Measurements from ENCODE around the gene NFYA.
A peak's percentile ranks its signal among the peaks of the same experiment; 100 is the strongest.
"Not testable (repeated sequence)": the region's sequence is repeated elsewhere in the genome, so short reads cannot be mapped to it uniquely, and the experiment has no call there.

Gene NFYA

DNA sequence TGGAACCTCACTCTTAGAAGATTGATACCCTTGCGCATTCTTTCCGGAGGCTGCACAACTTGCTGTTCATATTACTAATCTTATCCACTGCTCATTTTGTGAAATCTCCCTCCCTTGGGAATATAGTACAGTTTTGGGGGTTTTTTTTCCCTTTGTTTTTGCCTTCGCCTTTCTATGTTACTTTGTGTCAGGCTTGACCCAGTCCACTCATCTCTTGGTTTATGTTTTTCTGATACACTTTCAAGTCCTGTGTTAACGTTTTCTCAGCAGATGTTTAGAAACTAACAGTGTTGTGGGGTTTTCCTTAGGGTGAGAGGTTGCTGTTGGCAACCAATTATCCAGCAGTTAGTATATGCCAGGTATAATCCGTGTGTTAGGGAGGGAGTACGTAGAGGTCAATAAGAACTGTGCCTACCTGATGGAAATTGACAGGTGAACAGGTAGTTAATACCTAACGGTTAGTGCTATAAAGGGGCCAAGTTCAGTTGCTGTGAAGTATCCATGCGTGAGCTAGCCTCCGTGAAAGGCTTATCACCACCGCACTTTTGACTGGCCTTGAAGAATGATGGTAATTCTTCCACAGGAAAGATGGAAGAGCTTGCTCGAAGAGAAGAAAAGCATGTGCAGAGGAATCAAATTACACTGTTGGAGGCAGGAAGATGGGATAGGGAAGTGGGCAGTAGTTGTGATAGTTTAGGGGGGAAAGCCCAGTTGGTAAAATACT lies 1.4 kb downstream of the NFYA start:
- no peak for DNase-seq

DNA sequence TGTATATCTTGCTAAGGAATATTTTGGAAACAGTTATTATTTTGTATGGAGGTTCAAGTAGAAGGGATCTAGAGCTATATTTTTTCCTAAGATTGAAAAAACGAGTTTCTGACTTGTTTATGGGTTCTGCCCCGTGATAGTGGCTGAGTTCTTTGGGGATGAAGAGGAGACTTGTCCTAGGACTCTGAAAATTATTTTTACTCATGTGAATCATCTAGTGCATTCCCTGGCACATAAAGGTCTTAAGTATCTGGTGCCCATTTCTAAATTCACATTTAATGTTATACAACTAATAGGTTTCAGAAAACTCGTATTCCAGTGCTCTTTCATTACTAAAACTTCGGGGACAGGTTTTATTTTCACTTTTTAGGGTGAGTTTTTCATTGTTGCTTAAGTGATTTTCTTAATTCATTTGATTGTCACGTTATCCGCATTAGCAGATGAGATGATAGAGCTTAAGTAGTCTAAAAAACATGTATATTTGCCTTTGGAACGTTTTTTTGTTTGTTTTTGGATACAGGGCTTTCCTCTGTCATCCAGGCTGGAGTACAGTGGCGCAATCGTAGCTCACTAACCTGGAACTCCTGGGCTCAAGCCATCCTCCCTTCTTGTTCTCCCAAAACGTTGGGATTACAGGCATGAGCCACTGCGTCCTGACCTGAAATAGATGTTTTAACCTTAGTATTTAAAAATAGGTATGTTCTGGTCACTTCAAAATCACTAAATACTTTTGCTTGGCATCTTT lies 2.1 kb downstream of the NFYA start:
- DNase-seq = no peak

DNA sequence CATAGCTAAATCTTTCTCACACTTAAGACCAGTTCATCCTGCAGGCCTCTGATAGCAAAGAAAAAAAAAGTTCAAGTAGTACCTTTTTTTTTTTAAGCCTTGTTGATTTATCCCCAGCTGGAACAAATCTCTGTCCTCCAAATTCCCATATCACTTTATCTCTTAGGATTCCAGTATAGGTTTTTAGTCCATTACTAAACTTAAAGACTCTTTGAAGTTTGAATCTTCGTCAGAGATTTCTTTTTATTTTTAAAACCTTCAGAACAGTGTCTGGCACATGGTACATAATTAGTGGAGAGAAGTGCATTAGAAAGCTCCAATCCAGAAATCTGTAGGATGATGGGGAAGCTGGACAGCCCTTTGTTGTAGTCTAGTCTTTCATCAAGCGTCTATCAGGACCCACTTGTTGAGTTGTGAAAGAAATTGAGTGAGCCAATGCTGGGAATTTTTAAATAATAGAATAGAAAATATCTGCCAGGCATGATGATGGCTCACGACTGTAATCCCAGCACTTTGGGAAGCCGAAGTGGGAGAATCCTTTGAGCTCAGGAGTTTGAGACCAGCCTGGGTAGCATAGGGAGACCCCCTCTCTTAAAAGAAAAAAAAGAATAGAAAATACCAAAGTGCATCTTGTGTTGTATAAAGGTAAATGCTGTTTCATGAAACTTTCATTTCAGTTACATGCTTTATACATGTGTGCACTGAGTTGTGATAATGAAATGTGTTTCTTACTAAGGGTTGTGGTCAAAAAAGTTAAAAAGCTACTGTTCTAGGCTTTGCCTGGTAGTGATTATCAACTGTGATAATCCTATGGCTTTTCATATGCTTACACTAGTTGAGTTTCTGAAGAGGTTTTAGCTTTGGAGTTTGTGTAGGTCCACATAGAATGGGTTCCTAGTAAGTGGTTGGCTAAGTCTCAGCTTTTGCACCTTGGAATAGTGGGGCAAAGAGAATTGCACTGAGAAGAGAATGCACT lies 3.2 kb downstream of the NFYA start:
- DNase-seq = no peak

DNA sequence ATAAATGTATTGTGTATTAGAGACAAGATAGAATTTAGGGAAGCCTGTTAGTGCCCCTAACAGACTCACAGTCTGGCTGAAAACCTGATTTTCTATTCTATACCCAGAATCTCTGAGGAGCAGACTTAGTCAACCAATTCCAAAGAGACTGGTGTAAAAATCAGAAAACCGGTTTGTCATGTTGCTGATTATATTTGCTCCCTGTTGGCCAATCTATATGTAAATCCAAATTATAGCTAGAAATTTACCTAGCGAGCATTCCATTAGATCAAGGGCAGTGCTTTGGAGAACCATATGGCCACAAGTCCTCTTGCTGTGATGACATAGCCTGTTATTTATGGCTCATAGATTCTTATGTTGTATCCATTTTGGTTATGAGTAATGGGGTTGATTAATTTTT lies 4.8 kb downstream of the NFYA start:
- DNase-seq = no peak

DNA sequence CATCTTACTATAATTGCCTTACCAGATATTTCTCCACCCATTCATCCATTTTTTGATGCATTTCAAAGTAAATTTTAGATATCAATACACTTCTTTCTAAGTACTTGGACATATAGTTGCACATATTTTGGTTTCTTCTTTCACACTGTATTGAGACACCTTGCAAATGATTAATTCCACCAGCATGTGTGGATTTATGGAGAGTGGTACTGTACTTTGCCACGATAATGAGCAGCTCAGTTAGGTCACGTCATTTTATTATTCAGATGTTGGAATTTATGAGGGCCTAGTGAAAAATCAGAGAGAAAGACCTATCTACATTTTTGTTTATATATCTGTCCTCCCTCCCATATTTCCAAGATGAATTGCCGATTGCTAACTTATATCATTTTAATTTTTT lies 5.3 kb downstream of the NFYA start:
- no peak for DNase-seq

DNA sequence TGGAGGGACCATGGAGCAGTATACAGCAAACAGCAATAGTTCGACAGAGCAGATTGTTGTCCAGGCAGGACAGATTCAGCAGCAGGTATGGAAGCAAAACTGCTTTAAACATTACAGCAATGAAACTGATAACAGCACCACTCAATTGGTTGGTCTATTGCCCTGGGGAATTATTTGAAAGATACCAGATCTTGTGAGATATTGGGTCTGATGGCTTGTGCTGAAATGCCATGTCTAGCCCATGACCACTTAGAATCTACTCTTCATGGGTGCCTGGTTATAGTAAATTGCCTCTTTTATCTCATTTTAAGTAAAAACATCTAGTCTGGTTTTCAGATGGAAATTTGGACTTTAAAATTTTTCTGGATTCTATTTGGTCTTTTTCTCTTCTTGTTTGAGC lies 6.3 kb downstream of the NFYA start:
- DNase-seq = no peak

DNA sequence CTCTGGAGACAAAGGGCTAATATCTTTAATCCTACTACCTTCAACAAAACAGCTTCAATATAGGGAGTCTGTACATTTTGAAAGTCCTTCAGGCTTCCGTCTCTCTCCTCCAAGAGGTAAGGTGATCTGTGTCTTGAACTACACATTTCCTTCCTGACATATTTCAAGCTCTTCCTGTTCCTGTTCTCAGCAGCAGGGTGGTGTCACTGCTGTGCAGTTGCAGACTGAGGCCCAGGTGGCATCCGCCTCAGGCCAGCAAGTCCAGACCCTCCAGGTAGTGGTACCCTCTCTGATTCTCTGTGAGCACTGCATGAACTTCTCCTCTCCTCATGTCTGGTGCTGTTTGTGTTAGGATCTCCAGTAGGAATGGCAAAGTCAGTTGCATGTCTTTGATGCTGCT lies 7.8 kb downstream of the NFYA start:
- DNase-seq = no peak

DNA sequence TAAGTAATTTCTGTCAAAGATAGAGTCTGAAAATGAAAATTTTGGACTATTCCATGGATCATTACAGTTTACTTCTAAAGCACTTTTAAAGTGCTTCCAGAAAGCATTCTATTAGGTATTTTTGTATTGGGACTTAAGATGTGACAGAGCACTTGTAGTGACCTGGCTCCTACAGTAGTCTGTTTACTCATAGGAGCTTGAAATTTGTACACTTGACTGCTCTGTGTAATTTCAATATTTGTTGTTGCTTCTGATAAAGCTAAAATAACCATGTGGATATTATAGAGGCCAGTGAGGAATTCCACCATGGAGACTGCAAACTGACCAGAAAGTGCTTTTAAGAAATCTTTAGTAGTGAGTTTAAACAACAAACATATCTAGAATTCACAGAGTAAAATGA lies 10.3 kb downstream of the NFYA start:
- no peak for DNase-seq

DNA sequence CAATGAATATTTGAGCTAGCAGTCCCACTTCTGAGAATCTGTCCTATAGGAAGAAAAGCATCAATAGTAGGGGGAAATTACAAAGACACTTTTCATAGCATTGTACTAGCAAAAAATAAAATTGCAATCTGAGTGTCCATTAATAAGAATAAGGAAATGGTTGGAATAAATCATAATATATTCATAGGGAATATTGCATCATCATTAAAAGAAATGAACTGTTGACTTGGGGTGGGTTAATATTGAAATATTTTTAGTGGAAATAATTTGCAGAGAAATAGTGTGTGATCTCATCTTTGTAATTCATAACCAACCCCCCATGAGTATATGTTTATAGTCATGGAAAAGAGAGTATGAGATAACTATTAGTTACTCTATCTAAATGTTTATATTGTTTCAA lies 12.4 kb downstream of the NFYA start:
- no peak for DNase-seq

DNA sequence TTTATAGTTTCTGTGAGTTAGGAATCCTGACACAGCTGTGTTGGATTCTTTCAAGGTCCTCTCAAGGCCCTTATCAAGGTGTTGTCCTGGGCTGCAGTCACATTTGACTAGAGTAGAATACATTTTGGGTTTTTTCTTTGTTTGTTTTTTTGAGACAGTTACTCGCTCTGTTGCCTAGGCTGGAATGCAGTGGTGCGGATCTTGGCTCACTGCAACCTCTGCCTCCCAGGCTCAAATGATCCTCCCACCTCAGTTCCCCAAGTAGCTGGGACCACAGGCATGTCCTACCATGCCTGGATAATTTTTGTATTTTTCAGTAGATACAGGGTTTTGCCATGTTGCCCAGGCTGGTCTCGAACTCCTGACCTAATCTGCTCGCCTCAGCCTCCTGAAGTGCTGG lies 15.7 kb downstream of the NFYA start:
- DNase-seq = no peak

DNA sequence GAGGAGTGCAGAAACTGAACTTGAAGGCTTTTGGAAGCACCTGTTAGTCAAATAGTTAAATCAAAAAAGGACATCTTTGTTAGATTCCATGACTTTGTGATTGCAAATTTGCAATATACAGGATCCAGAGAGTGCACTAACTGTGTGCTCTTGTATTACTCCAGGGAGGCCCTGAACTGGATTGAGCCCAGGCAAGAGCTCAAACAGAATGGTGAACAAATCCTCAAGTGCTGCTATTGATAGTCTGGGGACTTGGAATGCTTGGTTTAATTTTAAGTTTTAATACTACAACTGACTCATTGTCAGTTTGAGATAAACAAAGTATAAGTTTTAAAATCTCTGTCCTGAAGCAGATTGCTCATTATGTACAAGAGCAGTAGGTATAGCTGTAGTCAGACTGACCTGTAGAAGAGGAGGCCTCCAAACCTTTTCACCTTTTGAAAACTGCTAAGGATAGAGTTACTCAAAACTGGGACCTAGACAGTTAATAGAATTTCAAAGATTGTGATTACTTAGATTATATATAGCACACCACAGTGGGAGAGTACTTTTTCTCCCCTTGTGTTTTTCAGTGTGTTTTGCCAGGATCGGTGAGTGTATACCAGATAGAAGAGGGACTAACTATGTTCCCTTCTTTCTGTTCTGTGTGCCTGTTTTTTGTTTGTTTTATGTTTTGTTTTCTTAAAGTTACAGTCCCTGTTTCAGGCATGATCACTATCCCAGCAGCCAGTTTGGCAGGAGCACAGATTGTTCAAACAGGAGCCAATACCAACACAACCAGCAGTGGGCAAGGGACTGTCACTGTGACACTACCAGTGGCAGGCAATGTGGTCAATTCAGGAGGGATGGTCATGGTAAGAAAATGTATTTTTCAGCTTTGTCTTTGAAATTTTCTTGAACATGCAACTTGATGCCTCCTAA lies 18.3 kb downstream of the NFYA start:
- DNase-seq = no peak

DNA sequence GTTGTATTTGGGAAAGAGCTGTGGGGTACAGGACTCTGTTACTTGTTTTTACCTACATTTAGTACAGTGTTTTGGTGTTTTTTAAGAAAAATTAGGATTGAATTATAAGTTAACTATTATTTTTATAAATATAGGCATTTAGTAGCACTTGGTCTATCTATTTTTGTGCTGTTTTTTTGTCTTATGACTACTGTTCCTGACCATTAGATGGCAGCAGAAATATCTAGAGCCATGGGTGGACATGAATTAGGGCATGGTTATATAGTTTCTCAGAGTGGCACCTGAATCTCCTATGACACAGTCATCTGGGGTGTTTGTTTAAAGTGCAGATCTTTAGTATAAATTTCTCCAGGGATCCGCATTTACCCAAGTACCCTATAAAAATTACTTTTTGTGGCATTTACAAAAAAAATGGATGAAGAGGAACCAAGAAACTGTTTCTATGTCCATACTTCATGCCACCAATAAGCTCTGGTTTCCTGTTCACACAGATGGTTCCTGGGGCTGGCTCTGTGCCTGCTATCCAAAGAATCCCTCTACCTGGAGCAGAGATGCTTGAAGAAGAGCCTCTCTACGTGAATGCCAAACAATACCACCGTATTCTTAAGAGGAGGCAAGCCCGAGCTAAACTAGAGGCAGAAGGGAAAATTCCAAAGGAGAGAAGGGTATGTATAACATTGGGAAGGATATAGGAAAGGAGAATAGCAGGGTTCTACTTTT lies 19.8 kb downstream of the NFYA start:
- no peak for DNase-seq

DNA sequence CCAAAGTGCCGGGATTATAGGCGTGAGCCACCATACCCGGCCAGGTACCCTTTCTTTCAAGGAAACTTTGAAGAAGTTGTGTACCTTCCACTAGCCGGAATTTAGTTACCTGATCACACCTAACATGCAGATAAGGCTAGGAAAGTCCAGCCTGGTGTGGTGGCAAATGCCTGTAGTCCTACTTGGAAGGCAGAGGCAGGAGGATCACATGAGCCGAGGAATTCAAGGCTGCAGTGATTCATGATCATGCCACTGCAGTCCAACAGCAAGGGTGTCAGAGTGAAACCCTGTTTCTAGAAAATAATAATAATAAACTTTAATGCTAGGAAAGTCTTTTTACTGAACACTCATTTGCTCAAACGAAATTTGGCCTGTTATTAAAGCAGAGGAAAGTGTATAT lies 21.0 kb downstream of the NFYA start:
- DNase-seq = no peak

DNA sequence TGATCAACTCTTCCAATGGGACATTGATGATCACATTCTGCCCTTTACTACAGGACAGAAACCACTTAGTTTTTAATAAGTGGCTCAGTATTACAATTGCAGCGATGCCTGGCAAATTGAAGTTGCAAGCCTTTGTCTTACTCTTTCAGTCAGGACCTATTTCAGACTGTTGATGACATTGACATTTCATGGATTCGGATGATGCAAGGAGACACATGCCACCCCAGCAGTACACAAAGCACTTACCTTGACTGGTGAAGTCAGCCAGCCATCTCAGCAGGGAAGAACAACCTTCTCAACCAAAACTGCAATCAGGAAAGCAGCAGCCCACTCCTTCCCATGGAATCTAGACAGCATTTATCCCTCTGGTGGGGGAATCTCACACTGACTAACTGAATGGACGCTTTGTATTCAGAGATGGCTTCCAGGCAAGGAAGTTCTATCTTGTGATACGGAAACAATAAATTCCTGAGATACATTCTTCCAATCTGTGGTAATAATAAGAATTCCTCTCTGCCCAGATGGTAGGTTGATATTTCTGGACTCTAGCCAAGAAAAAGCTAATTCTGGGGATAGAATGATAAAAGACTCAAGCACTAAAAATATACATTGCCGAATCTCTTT lies 24.8 kb downstream of the NFYA start:
- no peak for DNase-seq

DNA sequence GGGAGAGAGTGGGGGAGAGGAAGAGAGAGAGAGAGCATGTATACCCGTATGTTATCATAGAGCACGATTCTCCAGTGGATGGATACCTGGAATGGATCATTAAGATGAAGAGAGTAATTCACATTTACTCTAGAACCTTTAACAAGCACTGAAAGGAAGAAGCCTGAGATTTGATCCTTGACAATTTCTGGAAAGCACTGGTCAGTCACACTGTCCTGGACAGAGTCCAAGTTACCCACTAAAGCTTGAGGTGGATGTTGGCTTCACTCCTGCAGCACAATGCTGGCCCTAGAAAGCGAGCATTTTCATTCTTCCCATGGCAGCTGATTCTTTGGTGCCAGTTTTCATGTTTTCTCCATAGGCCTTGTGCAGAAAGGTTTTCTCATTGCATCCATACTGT lies 25.6 kb downstream of the NFYA start:
- DNase-seq = no peak

DNA sequence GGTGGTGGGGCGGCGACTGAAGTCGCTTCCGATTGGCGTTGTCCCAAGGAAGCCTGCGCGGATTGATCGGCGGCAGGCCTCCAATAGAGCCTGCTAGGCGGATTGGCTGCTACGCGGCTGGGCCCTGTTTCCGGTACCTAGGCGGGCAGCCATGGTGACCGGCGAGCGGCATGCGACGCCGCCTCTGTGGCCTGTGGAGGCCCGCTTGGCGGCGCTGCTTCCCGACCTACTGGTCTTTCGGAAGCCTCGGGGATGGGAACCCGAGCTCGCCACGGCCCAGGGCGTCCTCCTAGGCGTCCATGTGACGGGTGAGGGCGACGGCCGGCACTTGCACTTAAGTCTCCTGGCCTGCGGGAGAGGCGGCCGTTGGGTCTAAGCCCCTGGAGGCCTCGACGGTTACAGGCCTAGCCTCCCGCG lies 28.1 kb downstream of the NFYA start:
- DNase-seq = peak; percentile 40

DNA sequence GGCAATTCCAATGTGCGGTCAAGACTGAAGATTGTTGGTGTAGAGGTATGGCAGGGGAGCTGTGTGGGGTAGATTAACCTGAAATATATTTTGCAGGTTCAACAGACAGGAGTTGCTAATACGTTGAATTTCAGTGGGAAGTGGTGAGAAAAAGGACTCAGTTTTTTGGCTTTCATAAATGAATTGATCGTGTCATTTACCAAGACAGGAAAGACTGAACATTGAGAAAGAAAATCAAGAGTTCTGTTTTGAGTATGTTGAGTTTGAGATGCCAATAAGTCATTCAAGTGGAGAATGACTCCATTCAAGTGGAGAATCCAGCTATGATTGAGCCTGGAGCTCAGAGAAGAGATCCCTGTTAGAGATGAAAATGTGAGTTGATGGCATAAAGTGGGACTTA lies 31.1 kb downstream of the NFYA start:
- DNase-seq = no peak

DNA sequence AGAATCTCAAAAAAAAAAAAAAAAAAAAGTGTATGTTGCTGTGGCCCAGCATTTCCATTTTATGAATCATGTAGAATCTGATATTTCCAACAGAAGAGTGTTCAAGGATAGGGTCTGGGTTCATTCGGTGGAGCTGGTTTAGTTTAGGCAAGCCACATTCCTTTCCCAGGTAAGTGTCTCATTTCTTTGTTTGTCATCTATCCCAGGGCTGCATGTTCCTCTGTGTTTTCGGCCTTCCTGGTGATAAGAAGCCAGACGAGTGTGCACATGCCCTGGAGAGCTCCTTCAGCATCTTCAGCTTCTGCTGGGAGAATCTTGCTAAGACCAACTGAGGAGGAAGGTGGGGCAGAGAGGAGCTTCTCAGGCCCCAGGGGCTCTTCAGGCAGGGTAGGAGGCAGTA lies 38.2 kb downstream of the NFYA start:
- no peak for DNase-seq

DNA sequence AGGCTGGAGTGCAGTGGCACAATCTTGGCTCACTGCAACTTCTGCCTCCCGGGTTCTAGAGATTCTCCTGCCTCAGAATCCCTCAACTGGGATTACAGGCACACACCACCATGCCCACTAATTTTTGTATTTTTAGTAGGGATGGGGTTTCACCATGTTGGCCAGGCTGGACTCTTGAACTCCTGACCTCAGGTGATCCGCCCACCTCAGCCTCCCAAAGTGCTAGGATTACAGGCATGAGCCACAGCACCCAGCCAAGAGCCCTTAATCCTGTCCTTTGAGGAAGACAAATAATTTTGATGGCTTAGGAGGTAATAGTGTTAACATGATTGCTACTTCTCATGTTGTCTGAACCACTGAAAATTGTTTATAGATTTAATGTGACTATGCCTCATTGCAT lies 42.3 kb downstream of the NFYA start:
- DNase-seq = not testable (repeated sequence)

DNA sequence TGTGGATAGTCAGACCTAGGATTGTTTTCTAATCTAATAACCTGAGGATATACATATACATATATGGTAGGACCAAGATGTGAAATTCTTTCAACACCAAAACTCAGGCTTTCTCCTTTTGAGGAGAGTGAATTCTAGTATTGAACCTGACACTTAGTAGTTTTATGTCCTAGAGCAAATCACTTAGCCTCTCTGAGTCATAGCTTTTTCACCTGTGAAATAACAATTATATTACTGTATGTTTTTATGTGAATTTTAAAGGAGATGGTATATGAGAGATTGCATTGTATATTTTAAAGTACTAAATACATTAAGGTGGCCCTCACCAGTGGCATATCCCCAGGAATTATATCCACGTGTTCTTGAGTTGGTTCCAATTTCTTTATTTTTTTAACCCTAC lies 46.7 kb downstream of the NFYA start:
- DNase-seq = no peak

DNA sequence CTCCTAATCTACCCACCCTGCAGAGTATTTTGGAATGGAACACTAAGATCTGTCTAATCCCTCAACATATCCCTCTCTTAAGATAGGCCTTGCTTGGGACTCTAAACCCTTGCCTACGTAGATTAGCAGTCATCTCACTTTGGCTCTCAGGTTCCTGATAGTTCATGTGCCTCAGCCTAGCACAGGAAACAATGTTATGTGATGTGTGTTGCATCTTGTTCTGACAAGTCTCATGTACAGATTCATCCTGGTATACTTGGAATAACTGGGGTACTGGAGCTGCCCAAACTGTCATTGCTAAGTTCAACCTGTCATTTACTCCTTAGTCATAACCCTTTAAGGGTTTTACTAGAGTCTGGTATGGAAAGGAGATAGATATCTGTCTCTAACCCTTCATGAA lies 47.3 kb downstream of the NFYA start:
- DNase-seq = no peak

All from activated naive CD4-positive, alpha-beta T cell treated with anti-CD3 and anti-CD28 coated beads, Interleukin-2, amount 50 U/mL, for 16 hours (primary cell).